Measurements from ENCODE around the gene SLC12A9.

Gene SLC12A9

DNA sequence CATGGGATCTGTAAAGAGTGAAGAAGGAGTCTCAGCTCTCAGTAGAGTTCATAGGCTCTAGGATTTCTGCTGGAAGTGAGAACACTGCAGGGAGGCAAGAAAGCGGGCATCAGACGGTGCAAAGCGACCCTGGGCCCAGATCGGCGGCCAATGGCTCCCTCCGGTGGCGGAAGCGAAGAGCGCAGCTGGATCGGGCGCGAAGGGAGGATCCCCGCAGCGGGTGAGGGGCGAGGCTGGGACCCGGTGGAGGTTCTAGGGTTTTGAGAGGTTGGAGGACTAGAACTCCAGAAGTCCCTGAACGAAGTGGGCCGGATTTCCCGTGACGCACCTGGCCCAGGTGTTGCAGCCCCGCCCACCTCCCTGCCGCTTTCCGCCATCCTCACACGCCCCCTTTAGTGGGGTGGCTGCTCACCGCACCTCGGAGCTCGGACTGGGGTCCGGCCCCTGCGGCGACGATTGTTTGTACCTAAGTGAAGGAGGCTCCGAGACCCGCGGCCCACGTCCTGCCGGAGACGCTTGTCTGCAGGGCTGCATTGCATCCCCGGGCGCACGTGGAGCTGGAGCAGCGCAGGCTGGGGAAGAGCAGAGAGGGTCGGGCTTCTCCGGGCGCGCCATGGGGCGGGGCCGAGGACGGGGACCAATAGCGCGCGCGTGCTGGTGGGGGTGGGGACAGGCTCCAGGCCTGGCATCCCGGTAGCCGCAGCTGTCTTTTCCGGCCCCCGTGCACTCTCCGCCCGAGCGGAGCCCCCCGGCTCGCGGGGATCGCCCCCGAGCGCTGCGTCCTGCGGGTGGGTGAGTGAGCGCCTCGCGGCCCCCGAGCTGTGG, at the start of gene SLC12A9 (continued):
- no peak for TF ChIP-seq ZNF416 (tag by site-specific recombination; IDR thresholded peaks at IDR 0.05)
- TF ChIP-seq, protein P1, sequence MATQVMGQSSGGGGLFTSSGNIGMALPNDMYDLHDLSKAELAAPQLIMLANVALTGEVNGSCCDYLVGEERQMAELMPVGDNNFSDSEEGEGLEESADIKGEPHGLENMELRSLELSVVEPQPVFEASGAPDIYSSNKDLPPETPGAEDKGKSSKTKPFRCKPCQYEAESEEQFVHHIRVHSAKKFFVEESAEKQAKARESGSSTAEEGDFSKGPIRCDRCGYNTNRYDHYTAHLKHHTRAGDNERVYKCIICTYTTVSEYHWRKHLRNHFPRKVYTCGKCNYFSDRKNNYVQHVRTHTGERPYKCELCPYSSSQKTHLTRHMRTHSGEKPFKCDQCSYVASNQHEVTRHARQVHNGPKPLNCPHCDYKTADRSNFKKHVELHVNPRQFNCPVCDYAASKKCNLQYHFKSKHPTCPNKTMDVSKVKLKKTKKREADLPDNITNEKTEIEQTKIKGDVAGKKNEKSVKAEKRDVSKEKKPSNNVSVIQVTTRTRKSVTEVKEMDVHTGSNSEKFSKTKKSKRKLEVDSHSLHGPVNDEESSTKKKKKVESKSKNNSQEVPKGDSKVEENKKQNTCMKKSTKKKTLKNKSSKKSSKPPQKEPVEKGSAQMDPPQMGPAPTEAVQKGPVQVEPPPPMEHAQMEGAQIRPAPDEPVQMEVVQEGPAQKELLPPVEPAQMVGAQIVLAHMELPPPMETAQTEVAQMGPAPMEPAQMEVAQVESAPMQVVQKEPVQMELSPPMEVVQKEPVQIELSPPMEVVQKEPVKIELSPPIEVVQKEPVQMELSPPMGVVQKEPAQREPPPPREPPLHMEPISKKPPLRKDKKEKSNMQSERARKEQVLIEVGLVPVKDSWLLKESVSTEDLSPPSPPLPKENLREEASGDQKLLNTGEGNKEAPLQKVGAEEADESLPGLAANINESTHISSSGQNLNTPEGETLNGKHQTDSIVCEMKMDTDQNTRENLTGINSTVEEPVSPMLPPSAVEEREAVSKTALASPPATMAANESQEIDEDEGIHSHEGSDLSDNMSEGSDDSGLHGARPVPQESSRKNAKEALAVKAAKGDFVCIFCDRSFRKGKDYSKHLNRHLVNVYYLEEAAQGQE (tag by site-specific recombination; IDR thresholded peaks at IDR 0.05) = peak; percentile 46; the same call in 1 of the 2 replicates
- TF ChIP-seq WT1 (tag by site-specific recombination; IDR thresholded peaks at IDR 0.05) = peak; percentile 58
- 0 out of 2 replicates have a peak, but pooled peaks have one; percentile 23 for TF ChIP-seq GLI4 (tag by site-specific recombination; IDR thresholded peaks at IDR 0.05)
- no peak for TF ChIP-seq FEZF1 (tag by site-specific recombination; IDR thresholded peaks at IDR 0.05)
- no peak for TF ChIP-seq ZNF23 (tag by site-specific recombination; IDR thresholded peaks at IDR 0.05; ENCODE audit: borderline replicate concordance)
- 0 out of 2 replicates have a peak, but pooled peaks have one; percentile 47 for TF ChIP-seq ZFP37 (tag by site-specific recombination; IDR thresholded peaks at IDR 0.05)
- TF ChIP-seq REPIN1 (tag by site-specific recombination; IDR thresholded peaks at IDR 0.05; ENCODE audit: low read depth) = no peak; the same call in 1 of the 2 replicates
- no peak for TF ChIP-seq ZNF792 (tag by site-specific recombination; IDR thresholded peaks at IDR 0.05)
- no peak for TF ChIP-seq ZNF292 (tag by site-specific recombination; IDR thresholded peaks at IDR 0.05; ENCODE audit: borderline replicate concordance, low read depth)
- peak; percentile 53 for TF ChIP-seq ZNF24 (tag by site-specific recombination; IDR thresholded peaks at IDR 0.05)
- TF ChIP-seq, protein P2, sequence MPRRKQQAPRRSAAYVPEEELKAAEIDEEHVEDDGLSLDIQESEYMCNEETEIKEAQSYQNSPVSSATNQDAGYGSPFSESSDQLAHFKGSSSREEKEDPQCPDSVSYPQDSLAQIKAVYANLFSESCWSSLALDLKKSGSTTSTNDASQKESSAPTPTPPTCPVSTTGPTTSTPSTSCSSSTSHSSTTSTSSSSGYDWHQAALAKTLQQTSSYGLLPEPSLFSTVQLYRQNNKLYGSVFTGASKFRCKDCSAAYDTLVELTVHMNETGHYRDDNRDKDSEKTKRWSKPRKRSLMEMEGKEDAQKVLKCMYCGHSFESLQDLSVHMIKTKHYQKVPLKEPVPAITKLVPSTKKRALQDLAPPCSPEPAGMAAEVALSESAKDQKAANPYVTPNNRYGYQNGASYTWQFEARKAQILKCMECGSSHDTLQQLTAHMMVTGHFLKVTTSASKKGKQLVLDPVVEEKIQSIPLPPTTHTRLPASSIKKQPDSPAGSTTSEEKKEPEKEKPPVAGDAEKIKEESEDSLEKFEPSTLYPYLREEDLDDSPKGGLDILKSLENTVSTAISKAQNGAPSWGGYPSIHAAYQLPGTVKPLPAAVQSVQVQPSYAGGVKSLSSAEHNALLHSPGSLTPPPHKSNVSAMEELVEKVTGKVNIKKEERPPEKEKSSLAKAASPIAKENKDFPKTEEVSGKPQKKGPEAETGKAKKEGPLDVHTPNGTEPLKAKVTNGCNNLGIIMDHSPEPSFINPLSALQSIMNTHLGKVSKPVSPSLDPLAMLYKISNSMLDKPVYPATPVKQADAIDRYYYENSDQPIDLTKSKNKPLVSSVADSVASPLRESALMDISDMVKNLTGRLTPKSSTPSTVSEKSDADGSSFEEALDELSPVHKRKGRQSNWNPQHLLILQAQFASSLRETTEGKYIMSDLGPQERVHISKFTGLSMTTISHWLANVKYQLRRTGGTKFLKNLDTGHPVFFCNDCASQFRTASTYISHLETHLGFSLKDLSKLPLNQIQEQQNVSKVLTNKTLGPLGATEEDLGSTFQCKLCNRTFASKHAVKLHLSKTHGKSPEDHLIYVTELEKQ (tag by site-specific recombination; IDR thresholded peaks at IDR 0.05; ENCODE audit: borderline replicate concordance) = no peak
- TF ChIP-seq, protein P3, sequence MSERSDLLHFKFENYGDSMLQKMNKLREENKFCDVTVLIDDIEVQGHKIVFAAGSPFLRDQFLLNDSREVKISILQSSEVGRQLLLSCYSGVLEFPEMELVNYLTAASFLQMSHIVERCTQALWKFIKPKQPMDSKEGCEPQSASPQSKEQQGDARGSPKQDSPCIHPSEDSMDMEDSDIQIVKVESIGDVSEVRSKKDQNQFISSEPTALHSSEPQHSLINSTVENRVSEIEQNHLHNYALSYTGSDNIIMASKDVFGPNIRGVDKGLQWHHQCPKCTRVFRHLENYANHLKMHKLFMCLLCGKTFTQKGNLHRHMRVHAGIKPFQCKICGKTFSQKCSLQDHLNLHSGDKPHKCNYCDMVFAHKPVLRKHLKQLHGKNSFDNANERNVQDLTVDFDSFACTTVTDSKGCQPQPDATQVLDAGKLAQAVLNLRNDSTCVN (tag by site-specific recombination; optimal IDR thresholded peaks at IDR 0.05) = peak; percentile 91
- no peak for TF ChIP-seq ZNF175 (tag by site-specific recombination; IDR thresholded peaks at IDR 0.05)
- TF ChIP-seq ZNF776 (tag by site-specific recombination; IDR thresholded peaks at IDR 0.05; ENCODE audit: borderline replicate concordance) = no peak
- TF ChIP-seq BCL11B (tag by site-specific recombination; IDR thresholded peaks at IDR 0.05; ENCODE audit: low read depth) = no peak
- no peak for TF ChIP-seq ZNF132 (tag by site-specific recombination; IDR thresholded peaks at IDR 0.05; ENCODE audit: borderline replicate concordance)
- TF ChIP-seq, protein P4, sequence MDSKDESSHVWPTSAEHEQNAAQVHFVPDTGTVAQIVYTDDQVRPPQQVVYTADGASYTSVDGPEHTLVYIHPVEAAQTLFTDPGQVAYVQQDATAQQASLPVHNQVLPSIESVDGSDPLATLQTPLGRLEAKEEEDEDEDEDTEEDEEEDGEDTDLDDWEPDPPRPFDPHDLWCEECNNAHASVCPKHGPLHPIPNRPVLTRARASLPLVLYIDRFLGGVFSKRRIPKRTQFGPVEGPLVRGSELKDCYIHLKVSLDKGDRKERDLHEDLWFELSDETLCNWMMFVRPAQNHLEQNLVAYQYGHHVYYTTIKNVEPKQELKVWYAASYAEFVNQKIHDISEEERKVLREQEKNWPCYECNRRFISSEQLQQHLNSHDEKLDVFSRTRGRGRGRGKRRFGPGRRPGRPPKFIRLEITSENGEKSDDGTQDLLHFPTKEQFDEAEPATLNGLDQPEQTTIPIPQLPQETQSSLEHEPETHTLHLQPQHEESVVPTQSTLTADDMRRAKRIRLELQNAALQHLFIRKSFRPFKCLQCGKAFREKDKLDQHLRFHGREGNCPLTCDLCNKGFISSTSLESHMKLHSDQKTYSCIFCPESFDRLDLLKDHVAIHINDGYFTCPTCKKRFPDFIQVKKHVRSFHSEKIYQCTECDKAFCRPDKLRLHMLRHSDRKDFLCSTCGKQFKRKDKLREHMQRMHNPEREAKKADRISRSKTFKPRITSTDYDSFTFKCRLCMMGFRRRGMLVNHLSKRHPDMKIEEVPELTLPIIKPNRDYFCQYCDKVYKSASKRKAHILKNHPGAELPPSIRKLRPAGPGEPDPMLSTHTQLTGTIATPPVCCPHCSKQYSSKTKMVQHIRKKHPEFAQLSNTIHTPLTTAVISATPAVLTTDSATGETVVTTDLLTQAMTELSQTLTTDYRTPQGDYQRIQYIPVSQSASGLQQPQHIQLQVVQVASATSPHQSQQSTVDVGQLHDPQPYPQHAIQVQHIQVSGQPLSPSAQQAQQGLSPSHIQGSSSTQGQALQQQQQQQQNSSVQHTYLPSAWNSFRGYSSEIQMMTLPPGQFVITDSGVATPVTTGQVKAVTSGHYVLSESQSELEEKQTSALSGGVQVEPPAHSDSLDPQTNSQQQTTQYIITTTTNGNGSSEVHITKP (tag by site-specific recombination; IDR thresholded peaks at IDR 0.05) = 0 out of 2 replicates have a peak, but pooled peaks have one; percentile 7
- no peak for TF ChIP-seq ZNF114 (tag by site-specific recombination; IDR thresholded peaks at IDR 0.05)
- TF ChIP-seq ZNF501 (tag by site-specific recombination; IDR thresholded peaks at IDR 0.05) = no peak; the same call in 1 of the 2 replicates
- TF ChIP-seq ZNF626 (tag by site-specific recombination; IDR thresholded peaks at IDR 0.05) = no peak
- TF ChIP-seq ZNF701 (tag by site-specific recombination; IDR thresholded peaks at IDR 0.05) = 0 out of 2 replicates have a peak, but pooled peaks have one; percentile 26
- no peak for TF ChIP-seq ZNF174 (tag by site-specific recombination; IDR thresholded peaks at IDR 0.05)
- peak; percentile 92 for TF ChIP-seq ZNF2 (tag by site-specific recombination; IDR thresholded peaks at IDR 0.05)
- no peak for TF ChIP-seq SCRT2 (tag by site-specific recombination; IDR thresholded peaks at IDR 0.05)
- TF ChIP-seq ZNF707 (tag by site-specific recombination; IDR thresholded peaks at IDR 0.05) = no peak
- TF ChIP-seq KLF10 (tag by site-specific recombination; IDR thresholded peaks at IDR 0.05) = peak; percentile 97
- no peak for TF ChIP-seq ZNF624 (tag by site-specific recombination; IDR thresholded peaks at IDR 0.05)
- TF ChIP-seq ZNF473 (tag by site-specific recombination; IDR thresholded peaks at IDR 0.05) = no peak
